Placental epithelial cell (primary cell): ENCODE data around the gene SCNN1G. TPM values are rescaled to one million over a fixed set of nuclear protein-coding genes. Genes with fewer than 3 reads are reported as not detected.

Source experiments
- total RNA-seq: library from RNA; depleted of rRNA; stranded (reverse); fragments of >200 nt; gene quantifications from 2 replicates; pipeline ENCODE4 v1.2.3, GENCODE V29; 2012

The SCNN1G gene
- 0.22 TPM in 1 of 2 replicates, not detected in the other for total RNA-seq

GRCh38 chr16:23182679-23183542 lies at the start of gene SCNN1G:
SCNN1G (plus strand) TSS chr16:23182745; CDS start chr16:23186272, 3,527 bp downstream.

DNA sequence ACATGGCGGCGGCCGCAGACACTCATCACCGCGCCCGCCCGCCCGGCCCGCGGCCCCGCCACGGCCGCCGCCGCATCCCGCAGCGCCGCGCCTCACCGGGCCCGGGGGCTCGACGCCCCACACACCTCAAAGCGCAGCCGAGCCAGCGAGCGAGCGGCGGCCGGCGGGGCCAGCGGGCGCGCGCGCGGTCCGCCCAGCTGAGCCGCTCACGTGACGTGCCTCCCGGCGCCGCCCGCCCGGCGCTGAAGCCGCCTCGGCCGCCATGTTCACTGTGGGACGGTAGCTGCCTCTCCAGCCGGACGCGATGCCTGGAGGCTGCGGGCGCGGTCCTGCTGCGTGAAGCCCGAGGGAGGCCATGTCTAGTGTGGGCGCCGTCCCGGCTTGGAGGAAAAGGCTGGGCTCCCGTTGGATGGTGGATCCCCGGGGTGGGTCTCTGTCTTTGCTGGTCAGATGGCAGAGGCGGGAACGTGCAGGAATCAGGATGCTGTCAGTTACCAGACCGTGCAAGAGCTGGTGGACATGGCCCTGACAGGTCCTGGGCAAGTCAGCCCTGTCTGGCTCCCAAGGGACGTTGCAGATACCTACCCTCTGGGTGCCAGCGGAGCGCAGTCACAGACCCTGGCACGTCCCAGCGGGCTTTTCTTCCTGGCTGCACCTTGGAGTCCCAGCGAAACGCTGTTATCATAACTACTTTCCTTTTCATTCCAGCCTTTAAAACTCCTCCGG lies 33.1 kb upstream of the SCNN1G start, which contains the start of gene USP31:
TSS of gene USP31 (minus strand) at position 186 of the 726 bp plus-strand sequence. CDS start at position 4, 182 bp downstream.

Other genes starting within 250 kb of the SCNN1G start
- 4.3 and 4.7 TPM in 2 replicates for gene USP31, start 33.3 kb upstream of the SCNN1G start, total RNA-seq
- not detected in 2 replicates for gene SCNN1B, start 119.6 kb downstream of the SCNN1G start, total RNA-seq